Activated naive CD4-positive, alpha-beta T cell treated with anti-CD3 and anti-CD28 coated beads, Interleukin-2, amount 50 U/mL, for 72 hours (primary cell): ENCODE measurements around the gene DPT. TPM values are rescaled to one million over a fixed set of nuclear protein-coding genes. Genes with fewer than 3 reads are reported as not detected.
A peak's percentile ranks its signal among the peaks of the same experiment; 100 is the strongest.

Source experiments
- ATAC-seq, 2 donors: fragments of 150-1000 bp; cut with Tn5 transposase; 2 replicates each; pipeline ENCODE4 v1.10.0; 2021; ENCODE audit warnings: mild to moderate bottlenecking in 2 of 2, moderate library complexity in 2 of 2
- DNase-seq, 2 donors: peaks; one replicate each; pipeline ENCODE4 v3.0.0; 2021 to 2022; ENCODE audit warnings: low spot score in 2 of 2
- H3K27ac Mint-ChIP-seq, 2 donors: one replicate each; pipeline ENCODE4 v1.8.0; 2022; ENCODE audit warnings: mild to moderate bottlenecking in 2 of 2, mixed read lengths in 2 of 2
- H3K36me3 Mint-ChIP-seq, 2 donors: one replicate each; pipeline ENCODE4 v1.8.0; 2022; ENCODE audit warnings: mixed read lengths in 2 of 2
- H3K9me3 Mint-ChIP-seq, 2 donors: one replicate each; pipeline ENCODE4 v1.8.0; 2022; ENCODE audit warnings: mixed read lengths in 2 of 2
- total RNA-seq, 2 donors: library from RNA; stranded (reverse); gene quantifications; one replicate each; pipeline ENCODE4 v1.2.3, GENCODE V29; 2022

Gene DPT
- total RNA-seq, 2 donors from 2014 or later, result not detected

DNA sequence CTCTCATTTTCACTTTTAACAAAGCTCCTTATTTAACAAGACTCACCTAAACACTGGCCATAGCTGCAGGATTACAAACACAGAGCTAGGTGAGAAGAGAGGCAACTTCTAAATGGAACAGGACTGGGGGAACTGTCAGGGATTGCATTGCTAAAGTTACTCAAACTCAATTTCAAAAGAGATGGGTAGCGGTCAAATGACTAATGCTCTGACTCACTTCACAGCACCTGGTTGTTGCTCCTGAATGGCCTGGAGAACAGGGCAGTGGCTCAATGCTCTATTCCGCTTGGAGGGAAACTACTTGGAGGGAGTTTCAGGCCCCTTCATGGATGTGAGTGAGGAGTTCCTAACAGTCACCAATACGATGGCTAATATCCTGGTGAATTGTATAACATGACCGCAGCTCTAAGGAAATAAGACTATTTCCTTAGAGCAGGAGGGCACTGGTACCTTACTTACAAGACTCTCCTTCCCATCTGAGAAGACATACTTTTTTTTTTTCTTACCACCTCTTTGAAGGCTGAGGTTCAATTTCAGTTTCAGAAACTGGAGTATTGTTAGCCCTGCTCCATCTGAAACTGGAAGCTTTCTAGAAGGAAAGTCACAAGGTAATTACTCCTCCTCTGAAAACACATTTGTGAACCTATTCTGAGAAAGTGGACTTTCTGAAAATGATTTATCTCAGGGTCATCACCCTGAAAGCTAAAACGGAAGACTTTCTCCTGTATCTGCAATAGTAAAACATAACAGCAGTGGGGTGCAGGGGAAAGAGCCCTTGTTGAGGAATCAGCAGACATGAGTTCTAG is 9.5 kb downstream of the DPT start:
- H3K36me3 Mint-ChIP-seq, result no peaks in the 10 kb centered on the region
- ATAC-seq, result peak; percentile 46 to 48
- no peak overlapping the region for H3K27ac Mint-ChIP-seq
- no peak for DNase-seq
- no peaks in the 10 kb centered on the region for H3K9me3 Mint-ChIP-seq

DNA sequence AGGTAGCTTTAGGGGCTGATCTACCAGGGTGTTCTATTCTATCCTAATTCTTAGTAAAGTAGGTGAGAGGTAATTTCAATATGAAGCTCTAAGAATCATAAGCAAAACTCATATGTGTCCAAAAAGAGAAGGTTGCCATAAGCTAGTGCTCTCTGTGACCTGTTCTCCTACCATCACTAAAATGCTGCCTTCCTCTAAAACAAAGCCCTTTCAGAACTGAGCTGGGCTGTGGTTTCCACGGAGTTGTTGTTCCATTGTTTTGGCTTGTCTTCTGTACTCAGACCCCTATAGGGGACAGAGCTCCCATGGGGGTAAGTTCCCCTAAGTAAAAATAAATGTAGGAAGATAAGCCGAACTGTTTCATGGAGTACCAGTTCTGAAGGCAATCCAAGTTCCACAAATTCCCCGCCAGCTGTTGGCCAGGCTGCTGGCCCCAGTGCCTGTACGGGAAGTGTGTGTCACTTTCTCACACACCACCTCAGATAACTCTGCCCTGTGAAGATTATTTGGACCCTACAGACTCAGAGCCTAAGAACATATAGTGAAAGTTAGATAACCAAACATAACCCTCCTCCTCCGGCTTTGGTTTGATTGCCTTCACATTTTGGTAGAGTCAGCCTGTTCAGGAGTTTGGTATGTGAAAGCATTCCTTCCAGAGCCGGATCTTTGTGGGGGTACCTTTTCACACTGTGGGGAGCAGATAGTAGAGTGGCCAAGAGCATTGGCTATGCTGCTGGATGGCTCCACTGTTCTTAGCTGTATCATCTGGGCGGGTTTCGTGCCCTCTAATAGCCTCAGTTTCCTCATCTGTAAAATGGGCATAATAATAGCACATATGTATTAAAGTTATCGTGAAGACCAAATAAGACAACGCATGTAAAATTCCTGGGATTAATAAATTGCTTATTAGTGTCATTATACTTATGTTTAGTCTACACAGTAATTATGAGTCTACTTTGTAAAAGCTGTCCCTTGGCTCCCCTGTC is 10.8 kb downstream of the DPT start:
- Mint-ChIP-seq H3K9me3 (no peaks in the 10 kb centered on the region), H3K27ac (no peak overlapping the region), H3K36me3 (no peaks in the 10 kb centered on the region)
- ATAC-seq (no peak), DNase-seq (no peak)

DNA sequence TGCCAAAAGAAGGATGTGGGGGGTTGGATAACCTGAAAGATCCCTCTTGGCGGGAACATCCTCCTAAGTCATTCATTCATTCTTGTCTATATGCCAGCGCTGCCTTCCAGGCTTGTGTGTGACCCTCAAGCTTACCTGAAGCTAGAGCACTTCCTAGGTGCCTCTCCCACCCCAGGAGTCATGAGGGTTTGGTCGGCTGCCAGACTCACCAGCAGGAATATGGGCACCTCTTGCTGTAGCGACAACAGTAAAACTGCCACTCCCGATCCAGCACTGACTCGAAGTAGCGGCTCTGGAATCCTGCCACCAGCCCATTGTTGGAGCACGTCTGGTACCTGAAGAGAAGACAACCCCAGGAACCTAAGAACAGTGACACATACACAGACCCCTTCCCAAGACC is 15.0 kb downstream of the DPT start:
- Mint-ChIP-seq H3K36me3 (no peaks in the 10 kb centered on the region), H3K27ac (no peak overlapping the region), H3K9me3 (no peaks in the 10 kb centered on the region)
- ATAC-seq (no peak), DNase-seq (no peak)

DNA sequence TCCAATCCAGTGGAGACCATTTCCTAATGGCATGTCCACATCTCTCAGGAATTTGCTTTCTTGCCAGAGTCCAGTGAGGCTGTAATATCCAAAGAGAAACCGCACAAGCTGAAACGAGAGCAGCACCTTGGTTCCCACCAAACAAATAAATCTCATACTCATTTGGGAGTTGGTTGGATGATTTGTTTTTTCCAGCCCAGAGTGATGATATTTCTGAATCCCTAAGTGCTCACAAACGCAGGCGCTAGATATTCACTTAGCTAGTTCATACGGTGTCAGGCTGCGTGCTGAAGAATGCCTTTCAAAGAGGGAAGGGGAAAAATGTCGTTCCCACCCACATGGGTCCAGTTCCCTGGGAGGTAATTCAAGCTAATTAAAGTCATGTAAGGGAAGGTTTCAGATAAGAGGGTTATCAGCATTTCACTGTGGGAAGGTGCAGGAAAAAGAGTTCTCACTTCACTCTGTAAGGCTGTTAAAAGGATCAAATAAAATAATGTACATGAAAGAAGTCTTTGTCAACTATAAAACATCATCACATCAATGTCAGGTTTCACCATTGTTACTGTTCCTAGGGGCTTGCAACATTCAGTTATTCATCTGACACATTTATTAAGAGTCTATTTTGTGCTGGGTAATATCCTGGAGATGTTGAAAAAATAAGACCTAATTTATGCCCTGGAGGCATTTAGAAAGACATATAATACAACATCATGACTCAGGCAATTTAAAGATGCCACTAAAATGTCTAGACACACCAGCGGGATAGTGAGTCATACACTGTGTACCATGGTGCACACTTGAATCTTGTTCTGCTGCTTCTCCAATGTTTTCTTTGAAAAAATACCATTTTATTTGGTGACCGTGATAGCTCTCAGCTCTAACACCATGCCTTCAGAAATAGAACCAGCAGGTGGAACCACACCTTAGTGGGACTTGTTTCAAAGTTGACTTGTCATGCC is 19.3 kb downstream of the DPT start:
- Mint-ChIP-seq H3K36me3 (no peaks in the 10 kb centered on the region), H3K27ac (no peak overlapping the region), H3K9me3 (no peaks in the 10 kb centered on the region)
- ATAC-seq, result no peak
- DNase-seq, result no peak

DNA sequence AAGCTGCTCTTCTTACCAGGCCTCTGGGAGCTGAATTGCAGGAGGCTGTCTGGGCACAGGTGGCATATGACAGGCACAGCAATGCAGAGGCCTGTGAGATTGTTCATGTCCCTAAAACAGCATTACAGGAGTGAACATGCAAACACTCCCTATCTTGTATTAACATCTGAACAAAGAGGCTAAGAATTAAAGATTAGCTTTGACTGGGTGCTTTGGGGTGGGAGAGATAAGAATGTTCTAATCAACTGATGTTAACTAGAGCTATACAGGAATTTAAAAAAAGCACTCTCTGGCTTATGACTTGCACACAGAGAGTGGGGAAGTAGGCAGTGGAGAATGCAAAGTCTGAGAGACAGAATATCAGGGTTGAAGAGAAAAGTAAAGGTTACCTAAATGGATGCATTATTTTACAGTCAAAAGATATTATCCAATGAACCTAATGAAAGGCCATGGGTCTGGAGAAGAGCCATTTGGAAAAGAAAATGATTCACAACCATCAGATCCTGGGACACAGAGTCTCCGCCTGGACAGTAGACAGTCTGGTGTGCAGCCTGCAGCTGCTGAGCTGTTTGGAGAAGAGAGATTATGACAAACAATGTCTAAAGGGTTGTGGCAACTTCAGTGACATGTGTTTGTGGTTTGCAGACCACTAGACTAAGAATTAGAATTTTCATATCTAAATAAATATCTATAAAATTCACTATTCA is 20.2 kb downstream of the DPT start:
- Mint-ChIP-seq H3K9me3 (no peaks in the 10 kb centered on the region), H3K36me3 (no peaks in the 10 kb centered on the region), H3K27ac (no peak overlapping the region)
- DNase-seq (no peak), ATAC-seq (no peak)

DNA sequence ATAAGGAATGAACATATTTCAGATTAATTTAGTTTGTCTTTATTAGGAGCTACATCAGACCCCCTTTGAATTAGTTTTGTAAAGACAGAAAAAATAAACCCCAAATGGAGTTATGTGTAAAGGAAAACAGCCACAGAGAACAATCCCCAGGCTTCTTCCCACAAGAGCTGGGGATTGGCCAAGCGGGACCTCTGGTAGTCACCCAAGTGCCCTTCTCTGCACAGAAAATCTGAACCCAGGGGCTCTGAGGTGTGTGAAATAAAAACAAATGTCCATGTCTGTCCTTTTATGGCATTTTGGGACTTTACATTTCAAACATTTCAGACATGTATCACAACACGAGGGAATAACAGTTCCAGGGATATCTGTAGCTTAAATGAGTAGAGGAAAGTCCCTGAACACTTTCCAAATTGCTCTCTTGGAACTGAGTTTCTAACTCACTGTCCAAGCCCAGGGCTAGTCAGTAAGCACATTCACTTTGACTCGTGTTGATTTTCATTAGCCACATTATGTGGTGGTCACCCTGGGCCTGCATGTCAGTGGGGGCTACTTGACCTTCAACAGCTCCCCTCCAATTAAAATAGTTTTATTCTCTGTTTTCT is 22.5 kb downstream of the DPT start:
- no peak for ATAC-seq
- Mint-ChIP-seq H3K9me3 (no peaks in the 10 kb centered on the region), H3K36me3 (no peaks in the 10 kb centered on the region), H3K27ac (no peak overlapping the region)
- no peak for DNase-seq

DNA sequence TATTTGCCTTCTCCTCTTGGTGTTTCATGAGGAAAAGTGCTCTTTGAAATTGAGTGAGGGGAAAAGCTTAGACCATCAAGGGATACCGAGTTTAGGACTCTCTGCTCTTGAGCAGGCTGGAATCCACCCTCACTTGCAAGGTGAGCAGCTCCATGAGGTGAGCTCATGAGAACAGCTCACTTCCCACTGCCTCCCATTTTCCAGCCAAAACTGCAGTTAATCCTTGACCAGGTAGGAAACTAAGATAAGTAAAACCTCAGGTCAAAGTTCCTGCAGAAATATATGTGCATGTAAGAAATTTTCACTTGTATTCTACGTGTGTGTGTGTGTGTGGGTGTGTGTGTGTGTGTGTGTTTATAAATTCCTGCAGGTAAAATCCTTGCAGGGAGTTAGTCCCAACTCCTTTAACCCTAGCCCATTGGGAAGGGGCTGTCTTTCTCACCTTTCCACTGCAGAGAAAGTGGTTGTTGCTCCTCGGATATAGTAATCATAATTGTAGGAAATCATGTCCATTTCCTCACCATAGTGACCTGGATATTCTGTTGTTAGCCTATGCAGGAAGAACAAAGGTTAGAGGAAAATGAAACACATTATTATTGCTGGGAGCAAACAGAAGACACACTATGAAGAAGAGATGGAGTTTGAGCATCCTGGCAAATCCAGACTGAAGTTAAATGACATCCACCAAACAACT is 28.3 kb downstream of the DPT start:
- ATAC-seq (no peak), DNase-seq (no peak)
- Mint-ChIP-seq H3K36me3 (no peaks in the 10 kb centered on the region), H3K9me3 (no peaks in the 10 kb centered on the region), H3K27ac (no peak overlapping the region)

DNA sequence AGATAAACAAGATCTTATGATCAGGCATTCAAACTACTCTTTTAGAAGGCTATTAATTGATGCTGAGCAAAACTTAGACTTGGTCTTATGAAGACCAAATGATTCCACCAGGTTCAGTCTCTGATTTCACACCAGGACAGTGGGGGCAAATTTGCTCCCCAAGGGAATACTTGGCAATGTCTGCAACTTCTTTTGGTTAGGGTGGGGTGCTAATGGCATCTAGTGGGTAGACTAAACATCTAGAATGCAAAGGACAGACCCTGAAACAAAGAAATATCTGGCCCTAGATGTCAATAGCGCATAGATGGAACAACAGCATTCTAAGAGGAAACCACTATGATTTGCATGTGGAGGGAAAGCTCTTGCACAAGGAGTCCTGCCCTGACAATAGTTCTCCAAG is 30.6 kb downstream of the DPT start:
- no peak overlapping the region for H3K27ac Mint-ChIP-seq
- H3K9me3 Mint-ChIP-seq, result no peaks in the 10 kb centered on the region
- no peaks in the 10 kb centered on the region for H3K36me3 Mint-ChIP-seq
- DNase-seq, result no peak
- ATAC-seq, result no peak

DNA sequence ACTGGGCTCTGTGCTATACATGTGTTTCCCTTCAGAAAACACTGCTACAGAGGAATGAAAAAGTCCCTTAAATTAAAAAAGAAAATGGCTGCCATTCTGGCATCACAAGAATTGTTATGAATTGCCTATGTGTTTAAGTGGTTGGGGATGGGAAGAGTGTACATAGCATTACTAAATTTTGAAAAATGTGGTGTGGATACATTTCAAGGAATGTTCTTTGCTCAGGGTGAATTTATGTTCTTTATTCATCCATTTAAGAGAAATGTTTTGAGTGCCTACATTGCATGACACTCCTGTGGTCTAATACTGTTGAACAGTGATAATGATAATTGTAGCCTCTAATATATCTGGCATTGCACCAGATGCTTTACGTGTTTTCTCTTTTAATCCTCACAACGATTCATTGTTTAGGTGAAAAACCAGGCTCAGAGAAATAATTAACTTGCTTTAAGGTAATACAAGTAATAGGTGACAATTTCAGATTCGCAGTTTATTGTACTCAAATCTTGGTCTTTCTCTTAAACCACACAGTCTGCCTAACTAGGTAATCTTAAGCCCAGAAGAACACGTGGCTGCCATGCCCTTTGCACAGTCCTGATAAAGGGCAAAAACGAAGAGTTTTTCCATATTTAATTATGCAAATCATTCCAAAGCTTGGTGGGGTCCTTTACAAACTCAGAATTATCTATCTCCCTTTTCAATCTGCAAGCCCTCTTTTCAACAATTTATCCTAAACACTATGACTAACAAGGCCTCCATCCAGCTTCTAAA is 31.5 kb downstream of the DPT start:
- Mint-ChIP-seq H3K9me3 (no peaks in the 10 kb centered on the region), H3K27ac (no peak overlapping the region), H3K36me3 (no peaks in the 10 kb centered on the region)
- ATAC-seq (no peak), DNase-seq (no peak)

DNA sequence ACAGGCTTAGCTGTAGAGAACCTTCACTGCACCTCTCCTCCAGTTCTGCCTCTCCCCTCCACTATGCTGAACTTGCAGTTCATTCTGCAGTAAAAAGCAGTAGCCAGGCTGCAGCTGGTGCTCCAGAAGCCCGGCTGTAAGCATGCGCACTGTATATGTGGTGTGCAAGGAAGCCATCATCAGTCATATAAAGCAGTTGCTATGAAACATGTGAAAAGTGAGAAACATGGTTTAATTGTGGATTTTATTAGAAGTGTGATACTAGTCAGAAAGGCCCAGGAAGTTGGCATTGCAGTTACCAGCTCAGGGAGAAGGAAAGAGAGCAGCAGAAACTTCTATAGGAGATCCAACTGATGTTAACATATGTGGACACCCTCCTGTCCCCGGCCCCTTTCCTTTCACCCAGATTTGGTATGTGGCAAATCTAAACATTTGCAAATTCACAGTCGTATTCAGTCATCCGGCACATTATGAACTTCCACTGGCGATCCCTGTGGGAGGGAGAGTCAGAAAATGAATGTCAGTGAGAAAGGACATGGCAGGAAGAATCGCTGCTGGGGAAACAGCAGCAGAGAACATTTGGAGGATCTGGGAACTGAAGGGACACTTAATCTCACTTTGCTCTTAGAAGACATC is 32.8 kb downstream of the DPT start:
- Mint-ChIP-seq H3K27ac (no peak overlapping the region), H3K36me3 (no peaks in the 10 kb centered on the region), H3K9me3 (no peaks in the 10 kb centered on the region)
- no peak for ATAC-seq
- no peak for DNase-seq

DNA sequence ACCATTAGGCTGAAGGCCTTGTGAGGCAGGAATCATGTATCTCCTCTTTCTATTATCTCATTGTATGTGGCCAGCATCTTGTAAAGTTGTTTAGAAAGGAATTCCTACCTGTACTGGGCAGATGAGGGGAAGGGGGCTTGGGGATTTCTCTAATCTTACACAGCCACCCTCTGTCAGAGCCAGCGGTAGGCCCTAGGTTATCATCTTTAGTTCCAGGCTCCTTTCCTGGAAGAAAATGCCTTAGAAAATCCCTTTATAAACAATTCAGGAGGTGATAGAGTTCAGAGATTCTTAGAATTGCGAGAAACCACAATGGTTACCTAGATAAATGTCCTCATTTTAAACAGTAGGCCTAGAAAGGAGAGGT is 35.2 kb downstream of the DPT start:
- H3K36me3 Mint-ChIP-seq, result no peaks in the 10 kb centered on the region
- H3K9me3 Mint-ChIP-seq, result no peaks in the 10 kb centered on the region
- H3K27ac Mint-ChIP-seq, result no peak overlapping the region
- no peak for DNase-seq
- ATAC-seq, result no peak

DNA sequence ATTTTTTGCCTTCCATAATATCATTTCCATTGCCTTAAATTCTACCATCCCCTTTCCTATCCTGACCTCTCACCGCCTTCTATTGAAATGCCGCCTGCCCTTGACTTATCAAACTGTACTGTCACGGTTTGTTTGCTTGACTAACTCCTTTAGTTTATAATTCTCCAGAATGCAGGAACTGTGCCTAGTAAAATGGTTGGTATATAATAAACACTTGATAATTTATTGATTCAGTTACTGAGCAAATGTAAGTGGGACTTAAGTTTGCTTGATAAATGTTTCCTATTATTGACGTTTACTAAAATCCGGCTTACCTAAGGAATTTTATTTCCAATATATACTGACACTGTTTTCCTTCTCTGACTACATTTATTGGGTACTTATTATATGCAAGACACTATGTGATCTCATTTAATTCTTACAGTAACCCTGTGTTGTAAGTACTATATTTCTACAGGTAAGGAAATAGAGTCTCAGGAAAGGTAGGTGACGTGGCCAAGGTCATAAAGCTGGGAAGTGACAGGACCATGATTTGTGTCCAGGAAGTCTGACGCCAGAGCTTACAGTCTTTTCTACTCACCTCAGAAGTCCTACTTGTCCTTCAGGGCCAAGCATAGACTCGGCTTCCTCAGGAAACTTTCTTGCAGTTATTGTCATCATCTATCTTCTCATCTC is 35.7 kb downstream of the DPT start:
- Mint-ChIP-seq H3K9me3 (no peaks in the 10 kb centered on the region), H3K27ac (no peak overlapping the region), H3K36me3 (no peaks in the 10 kb centered on the region)
- DNase-seq (no peak), ATAC-seq (no peak)

DNA sequence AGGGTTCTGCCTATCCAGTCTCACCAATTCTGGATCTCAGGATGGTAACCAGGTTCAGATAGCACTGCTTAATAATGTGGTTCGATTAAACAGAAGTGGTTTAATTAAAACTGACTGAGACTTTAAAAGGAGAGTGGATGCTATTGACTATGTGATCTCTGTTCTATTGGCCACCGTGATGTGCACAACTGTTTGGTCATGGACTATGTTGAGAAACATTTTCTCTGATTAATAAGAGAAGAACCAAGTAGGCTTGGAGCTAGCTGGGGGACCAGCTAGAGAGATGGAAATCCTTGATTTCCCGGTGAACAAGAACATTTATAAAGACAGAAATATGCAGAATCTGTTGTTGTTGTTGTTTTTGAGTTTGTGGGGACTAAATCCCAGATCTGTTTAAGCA is 36.5 kb downstream of the DPT start:
- H3K36me3 Mint-ChIP-seq, result no peaks in the 10 kb centered on the region
- H3K27ac Mint-ChIP-seq, result no peak overlapping the region
- no peaks in the 10 kb centered on the region for H3K9me3 Mint-ChIP-seq
- ATAC-seq (no peak), DNase-seq (no peak)

DNA sequence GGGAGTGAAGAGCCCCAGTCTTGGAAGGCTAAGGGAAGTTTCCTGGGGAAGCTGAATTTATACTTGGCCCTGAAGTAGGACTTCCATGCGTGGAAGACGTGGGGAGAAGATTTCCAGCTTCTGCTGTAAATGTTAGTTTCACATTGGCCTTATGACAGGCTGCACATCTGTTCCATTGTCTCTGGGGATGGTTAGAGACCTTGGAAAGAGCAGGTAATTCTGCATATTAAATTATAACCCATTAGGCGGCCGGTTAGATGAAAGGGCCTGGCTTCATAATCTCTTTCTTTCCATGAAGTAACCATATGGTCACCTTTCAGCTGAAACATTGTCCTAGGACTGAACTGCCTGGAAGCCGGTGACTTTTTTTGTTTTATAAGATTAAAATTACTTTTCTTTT is 37.5 kb downstream of the DPT start:
- H3K36me3 Mint-ChIP-seq, result no peaks in the 10 kb centered on the region
- ATAC-seq, result no peak
- no peak overlapping the region for H3K27ac Mint-ChIP-seq
- H3K9me3 Mint-ChIP-seq, result no peaks in the 10 kb centered on the region
- no peak for DNase-seq
